ENCODE measurements around the gene CDC42EP4. TPM values are rescaled to one million over a fixed set of nuclear protein-coding genes. Genes with fewer than 3 reads are reported as not detected.

Gene CDC42EP4
- total RNA-seq, 1 experiment from 2014 or later = 48.4 TPM

GRCh38 chr17:73290399-73291259 lies 21.2 kb downstream of the CDC42EP4 start:
- DNase-seq = peak in 1 of 2 experiments; percentile 78
- Histone ChIP-seq H3K27ac (peak overlapping the region; percentile 99), H3K79me2 (ENCODE audit: low read depth) (peaks cover 88% of the 10 kb centered on the region), H4K20me1 (ENCODE audit: insufficient read depth) (peaks cover 26% of the 10 kb centered on the region), H3K4me1 (replicated peaks; ENCODE audit: insufficient read depth) (peaks cover 88% of the 10 kb centered on the region), H3K4me3 (peak overlapping the region; percentile 46; the same call in 1 of the 2 replicates), H3K9me2 (ENCODE audit: insufficient read depth) (no peaks in the 10 kb centered on the region), H3K4me2 (peak overlapping the region; percentile 89), H2AFZ (no peak overlapping the region), H3K27me3 (ENCODE audit: insufficient read depth, low read depth) (no peaks in the 10 kb centered on the region), H3F3A (ENCODE audit: insufficient read depth, low read depth) (peaks cover 73% of the 10 kb centered on the region), H3K9me3 (ENCODE audit: insufficient read depth, low read depth) (no peaks in the 10 kb centered on the region), H3K36me3 (ENCODE audit: low read depth) (peaks cover 6% of the 10 kb centered on the region; the same call in 1 of the 2 replicates)
- TF ChIP-seq CTCF (conservative IDR thresholded peaks at IDR 0.05) (no peak), EZH2 (IDR thresholded peaks at IDR 0.05; ENCODE audit: low read depth) (no peak)
- no TSS peak for BruUV-seq (replicated peaks)
- ChIA-PET CTCF (interaction anchor here (0.6 to 1.2 kb wide), 3 partner anchors 12 to 25 kb away, joined by 3 to 4 read pairs (median 4); no protein-coding TSS in a partner anchor), POLR2A (ENCODE audit: unreplicated experiment) (interaction anchor here (0.7 to 1.3 kb wide), 3 partner anchors 12 to 24 kb away, joined by 3 to 7 read pairs (median 5); no protein-coding TSS in a partner anchor)
- intact Hi-C loops (cut with micrococcal nuclease; ENCODE audit: unreplicated experiment) = loop anchor here (1.0 to 5.0 kb wide), 2 partner anchors 33 to 80 kb away; no protein-coding TSS in a partner anchor

DNA sequence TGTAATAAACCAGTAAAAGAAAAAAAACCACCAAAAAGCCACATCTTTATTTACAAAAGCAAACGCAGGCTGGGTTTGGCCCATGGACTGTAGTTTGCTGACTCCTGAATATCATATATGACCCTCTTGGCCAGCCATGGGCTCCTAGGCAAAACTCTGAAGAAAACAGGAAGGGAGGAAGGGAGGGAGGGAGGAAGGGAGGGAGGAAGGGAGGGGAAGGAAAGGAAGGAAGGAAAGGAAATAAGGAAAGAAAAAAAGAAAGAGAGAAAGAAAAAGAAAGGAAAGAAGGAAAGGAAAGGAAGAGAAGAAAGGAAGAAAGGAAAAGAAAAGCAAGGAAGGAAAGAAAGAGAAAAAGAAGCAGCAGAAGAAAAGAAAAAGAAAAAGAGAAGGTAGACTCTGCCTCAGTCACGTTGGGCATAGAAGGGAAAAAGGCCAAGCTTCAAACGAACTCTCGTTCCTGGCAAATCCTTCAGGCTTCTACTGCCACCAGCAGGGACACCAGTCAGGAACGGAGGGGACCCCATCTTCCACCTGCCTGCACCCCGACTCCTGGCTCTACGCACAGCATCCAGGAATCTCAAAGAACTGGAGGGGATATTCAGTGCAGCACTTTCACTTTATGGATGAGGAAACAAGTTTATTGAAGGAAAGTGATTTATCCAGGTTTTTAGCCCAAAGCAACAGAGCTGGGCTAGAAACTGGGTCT lies 22.1 kb downstream of the CDC42EP4 start:
- Histone ChIP-seq H3F3A (ENCODE audit: insufficient read depth, low read depth) (peaks cover 63% of the 10 kb centered on the region), H3K4me3 (no peak overlapping the region; the same call in 1 of the 2 replicates), H3K4me1 (replicated peaks; ENCODE audit: insufficient read depth) (peaks cover 79% of the 10 kb centered on the region), H3K36me3 (ENCODE audit: low read depth) (peaks cover 15% of the 10 kb centered on the region; the same call in 1 of the 2 replicates), H3K27me3 (ENCODE audit: insufficient read depth, low read depth) (no peaks in the 10 kb centered on the region), H3K9me2 (ENCODE audit: insufficient read depth) (no peaks in the 10 kb centered on the region), H3K9me3 (ENCODE audit: insufficient read depth, low read depth) (no peaks in the 10 kb centered on the region), H3K27ac (peak overlapping the region; percentile 99), H3K4me2 (peak overlapping the region; percentile 89), H4K20me1 (ENCODE audit: insufficient read depth) (peaks cover 33% of the 10 kb centered on the region), H2AFZ (no peak overlapping the region), H3K79me2 (ENCODE audit: low read depth) (peaks cover 88% of the 10 kb centered on the region)
- TF ChIP-seq CTCF (conservative IDR thresholded peaks at IDR 0.05) = no peak
- no peak for TF ChIP-seq EZH2 (IDR thresholded peaks at IDR 0.05; ENCODE audit: low read depth)
- DNase-seq = no peak
- CTCF ChIA-PET = interaction anchor here (0.6 kb wide), 1 partner anchor 26 kb away, joined by 4 read pairs; no protein-coding TSS in a partner anchor
- POLR2A ChIA-PET (ENCODE audit: unreplicated experiment) = interaction anchor here (0.7 kb wide), 1 partner anchor 23 kb away, joined by 3 read pairs; no protein-coding TSS in a partner anchor
- intact Hi-C loops (cut with micrococcal nuclease; ENCODE audit: unreplicated experiment) = loop anchor here (5.0 kb wide), 1 partner anchor 32 kb away; no protein-coding TSS in a partner anchor
- BruUV-seq (replicated peaks) = no TSS peak
